Upper lobe of left lung (tissue), 6 donors: ENCODE data around the gene RGMA. TPM values are rescaled to one million over a fixed set of nuclear protein-coding genes. Genes with fewer than 3 reads are reported as not detected.

Experiments
- ATAC-seq, 2 donors: fragments of 200-7000 bp; cut with Tn5 transposase; one replicate each; pipeline ENCODE4 v1.9.1; 2022; ENCODE audit warnings: mild to moderate bottlenecking in 2 of 2, moderate library complexity in 2 of 2; ENCODE audit not compliant: low FRiP score in 2 of 2
- DNase-seq, 2 donors: peaks; one replicate each; pipeline ENCODE4 v3.0.0-alpha.2; 2019 to 2020
- H3K27ac ChIP-seq, 4 donors: fragments of 200-600 bp; sonication (generic); one replicate each; pipeline ENCODE4 v1.5.1; 2016 to 2019
- H3K27me3 ChIP-seq, 4 donors: fragments of 200-600 bp; sonication (generic); one replicate each; pipeline ENCODE4 v1.5.1; 2017 to 2019
- H3K36me3 ChIP-seq, 4 donors: fragments of 200-600 bp; sonication (generic); one replicate each; pipeline ENCODE4 v1.5.1; 2016 to 2019
- H3K4me1 ChIP-seq, 4 donors: fragments of 200-600 bp; sonication (generic); one replicate each; pipeline ENCODE4 v1.5.1; 2018 to 2019
- H3K4me3 ChIP-seq, 4 donors: fragments of 200-600 bp; sonication (generic); one replicate each; pipeline ENCODE4 v1.5.1; 2017 to 2019; ENCODE audit warnings: mild to moderate bottlenecking in 2 of 4, moderate library complexity in 1 of 4
- H3K9me3 ChIP-seq, 4 donors: fragments of 200-600 bp; sonication (generic); one replicate each; pipeline ENCODE4 v1.5.1; 2018 to 2019
- CTCF ChIP-seq, 6 experiments: fragments of 450-650 bp in 4 of 6; fragments of 200-600 bp in 2 of 6; sonication (generic) in 2 of 6; IDR thresholded peaks; one replicate each; pipeline ENCODE4 v1.5.1; 2016 to 2019; ENCODE audit warnings: antibody characterized with exemption in 6 of 6
- EP300 ChIP-seq, 4 donors: sonication (generic); formaldehyde crosslinking; IDR thresholded peaks; one replicate each; pipeline ENCODE4 v1.5.1; 2017; ENCODE audit warnings: antibody characterized with exemption in 4 of 4, control low read depth in 2 of 4
- POLR2A ChIP-seq, 4 donors: fragments of 450-650 bp; IDR thresholded peaks; one replicate each; pipeline ENCODE4 v1.5.1; 2016 to 2017; ENCODE audit warnings: antibody characterized with exemption in 4 of 4, mild to moderate bottlenecking in 2 of 4
- POLR2AphosphoS5 ChIP-seq, 2 donors: sonication (generic); formaldehyde crosslinking; IDR thresholded peaks; one replicate each; pipeline ENCODE4 v1.5.1; 2017; ENCODE audit warnings: antibody characterized with exemption in 2 of 2
- WGBS, 2 donors: methylation state at CpG; one replicate each; pipeline ENCODE4 v1.1.5; 2017 to 2018; 5-methylcytosine and 5-hydroxymethylcytosine counted together
- total RNA-seq, 6 donors: library from RNA; depleted of rRNA in 4 of 6; stranded (reverse); fragments of >200 nt in 4 of 6; gene quantifications; one replicate each; pipeline versions ENCODE4 v1.1.0 to v1.2.1, GENCODE V29; 2016 to 2021
- donor health status: DM: no; HTN: no; CAD: no; lungs with moderate emphysema.
- donor health status: DM: no; HTN: yes; CAD: no; lungs with severe emphysema.

RGMA gene
- total RNA-seq, 6 donors from 2014 or later: 2.3 to 14.2 (median 4.8) TPM

- 68 to 95% methylated on average over 1 of the region's 1 CpG for WGBS, 2 donors
- ATAC-seq (no peak), DNase-seq (no peak)
- Histone ChIP-seq H3K36me3 (no peaks in the 10 kb centered on the region), H3K27ac (no peak overlapping the region), H3K27me3 (peaks cover 0 to 22% (median 4%) of the 10 kb centered on the region in 4 donors), H3K4me3 (no peak overlapping the region), H3K4me1 (peaks cover 13 to 26% (median 18%) of the 10 kb centered on the region in 4 donors), H3K9me3 (no peaks in the 10 kb centered on the region)
- TF ChIP-seq EP300 (IDR thresholded peaks at IDR 0.05) (no peak), POLR2A (IDR thresholded peaks at IDR 0.05) (no peak), CTCF (IDR thresholded peaks at IDR 0.05) (no peak), POLR2AphosphoS5 (IDR thresholded peaks at IDR 0.05) (no peak)
Observed at GRCh38 chr15:93085692-93086091, 3.3 kb downstream of the RGMA start.

GRCh38 chr15:93082861-93083260 is 6.2 kb downstream of the RGMA start:
- 88 to 89% methylated on average over 3 of the region's 3 CpGs for WGBS, 2 donors
- no peaks in the 10 kb centered on the region for H3K36me3 ChIP-seq
- peaks cover 0 to 11% (median 1%) of the 10 kb centered on the region in 4 donors for H3K27me3 ChIP-seq
- no peak for DNase-seq
- no peak for TF ChIP-seq EP300 (IDR thresholded peaks at IDR 0.05)
- TF ChIP-seq POLR2AphosphoS5 (IDR thresholded peaks at IDR 0.05): no peak
- no peak for TF ChIP-seq POLR2A (IDR thresholded peaks at IDR 0.05)
- no peak for TF ChIP-seq CTCF (IDR thresholded peaks at IDR 0.05)
- peaks cover 0 to 5% (median 4%) of the 10 kb centered on the region in 4 donors for H3K4me1 ChIP-seq
- ATAC-seq: no peak
- H3K27ac ChIP-seq: no peak overlapping the region
- H3K9me3 ChIP-seq: no peaks in the 10 kb centered on the region
- H3K4me3 ChIP-seq: no peak overlapping the region

GRCh38 chr15:93081399-93081798 is 7.6 kb downstream of the RGMA start:
- H3K27me3 ChIP-seq: peaks cover 0 to 2% (median 0%) of the 10 kb centered on the region in 4 donors
- ATAC-seq: no peak
- no peak for DNase-seq
- no peak overlapping the region for H3K27ac ChIP-seq
- WGBS, 2 donors: 80 to 92% methylated on average over 5 of the region's 5 CpGs
- H3K4me1 ChIP-seq: no peaks in the 10 kb centered on the region
- TF ChIP-seq CTCF (IDR thresholded peaks at IDR 0.05) (no peak), POLR2A (IDR thresholded peaks at IDR 0.05) (no peak), POLR2AphosphoS5 (IDR thresholded peaks at IDR 0.05) (no peak), EP300 (IDR thresholded peaks at IDR 0.05) (no peak)
- H3K4me3 ChIP-seq: no peak overlapping the region
- H3K9me3 ChIP-seq: no peaks in the 10 kb centered on the region
- H3K36me3 ChIP-seq: no peaks in the 10 kb centered on the region

- Histone ChIP-seq H3K4me3 (no peak overlapping the region), H3K27ac (no peak overlapping the region), H3K27me3 (no peaks in the 10 kb centered on the region), H3K9me3 (no peaks in the 10 kb centered on the region), H3K4me1 (no peaks in the 10 kb centered on the region), H3K36me3 (no peaks in the 10 kb centered on the region)
- WGBS, 2 donors: 57 to 61% methylated on average over 6 of the region's 6 CpGs
- no peak for TF ChIP-seq CTCF (IDR thresholded peaks at IDR 0.05)
- no peak for TF ChIP-seq POLR2A (IDR thresholded peaks at IDR 0.05)
- DNase-seq (no peak), ATAC-seq (no peak)
Observed at GRCh38 chr15:93080451-93080850, 8.6 kb downstream of the RGMA start.

GRCh38 chr15:93076875-93077274 is 12.1 kb downstream of the RGMA start:
- no peak for DNase-seq
- no peak for ATAC-seq

More at GRCh38 chr15:93076875-93077274, 12.1 kb downstream of the RGMA start:
- peaks cover 6 to 18% (median 13%) of the 10 kb centered on the region in 4 donors for H3K4me1 ChIP-seq
- H3K27ac ChIP-seq: no peak overlapping the region
- H3K9me3 ChIP-seq: no peaks in the 10 kb centered on the region
- TF ChIP-seq POLR2AphosphoS5 (IDR thresholded peaks at IDR 0.05) (no peak), POLR2A (IDR thresholded peaks at IDR 0.05) (no peak), EP300 (IDR thresholded peaks at IDR 0.05) (no peak), CTCF (IDR thresholded peaks at IDR 0.05) (no peak)
- no peaks in the 10 kb centered on the region for H3K36me3 ChIP-seq
- 90 to 94% methylated on average over 5 of the region's 5 CpGs for WGBS, 2 donors
- no peak overlapping the region for H3K4me3 ChIP-seq
- peaks cover 0 to 15% (median 3%) of the 10 kb centered on the region in 4 donors for H3K27me3 ChIP-seq
